ENCODE results near the gene C1S.
"Not testable (repeated sequence)": the region's sequence is repeated elsewhere in the genome, so short reads cannot be mapped to it uniquely, and the experiment has no call there.

- not testable (repeated sequence) for TF ChIP-seq CTCF (conservative IDR thresholded peaks at IDR 0.05; ENCODE audit: low read depth, low read length); POLR2A (IDR thresholded peaks at IDR 0.05; ENCODE audit: low read depth, low read length); MAFK (IDR thresholded peaks at IDR 0.05; ENCODE audit: low read depth, low read length); MXI1 (IDR thresholded peaks at IDR 0.05; ENCODE audit: borderline replicate concordance, low read depth, low read length); RFX5 (IDR thresholded peaks at IDR 0.05; ENCODE audit: low read depth, low read length); RCOR1 (IDR thresholded peaks at IDR 0.05; ENCODE audit: insufficient replicate concordance, low read length); MAZ (IDR thresholded peaks at IDR 0.05; ENCODE audit: borderline replicate concordance, low read depth, low read length); CEBPB (IDR thresholded peaks at IDR 0.05; ENCODE audit: low read depth, low read length); SMC3 (IDR thresholded peaks at IDR 0.05; ENCODE audit: low read depth, low read length)
These were observed 4.8 kb upstream of the C1S start for GRCh38 chr12:7055736-7056135.

Data from IMR-90 (cell line).